Stomach (tissue), 9 donors: ENCODE results near the gene CC2D2B. TPM values are rescaled to one million over a fixed set of nuclear protein-coding genes. Genes with fewer than 3 reads are reported as not detected.

Experiments
- DNase-seq, 2 donors: peaks; one replicate each; pipeline versions ENCODE4 v3.0.0 to v3.0.0-alpha.2; 2013 to 2019
- H3K27ac ChIP-seq, 5 donors: fragments of 200-600 bp in 4 of 5; sonication (generic) in 4 of 5; one replicate each; pipeline ENCODE4 v1.5.1; 2013 to 2019; ENCODE audit warnings: mild to moderate bottlenecking in 1 of 5, moderate library complexity in 1 of 5
- H3K27me3 ChIP-seq, 3 donors: fragments of 200-600 bp; sonication (generic); one replicate each; pipeline ENCODE4 v1.5.1; 2017 to 2019; ENCODE audit warnings: mixed run types in 1 of 3
- H3K36me3 ChIP-seq, 4 donors: fragments of 200-600 bp; sonication (generic); 1 replicate in 3 of 4; 2 replicates in 1 of 4; pipeline ENCODE4 v1.5.1; 2016 to 2019
- H3K4me1 ChIP-seq, 4 donors: fragments of 200-600 bp; sonication (generic); one replicate each; pipeline ENCODE4 v1.5.1; 2016 to 2019
- H3K4me3 ChIP-seq, 4 donors: fragments of 200-600 bp; sonication (generic) in 3 of 4; one replicate each; pipeline ENCODE4 v1.5.1; 2016 to 2019; ENCODE audit warnings: mild to moderate bottlenecking in 1 of 4
- H3K9me3 ChIP-seq, 4 donors: fragments of 200-600 bp; sonication (generic); one replicate each; pipeline ENCODE4 v1.5.1; 2016 to 2019
- CTCF ChIP-seq, 7 experiments: fragments of 450-650 bp in 4 of 7; fragments of 200-600 bp in 3 of 7; sonication (generic) in 3 of 7; IDR thresholded peaks; one replicate each; pipeline ENCODE4 v1.5.1; 2016 to 2019; ENCODE audit warnings: antibody characterized with exemption in 7 of 7, control low read depth in 2 of 7, mild to moderate bottlenecking in 1 of 7
- EP300 ChIP-seq: sonication (generic); formaldehyde crosslinking; IDR thresholded peaks from one replicate; pipeline ENCODE4 v1.6.1; 2017; ENCODE audit warnings: antibody characterized with exemption
- POLR2A ChIP-seq, 4 donors: fragments of 450-650 bp; IDR thresholded peaks; one replicate each; pipeline ENCODE4 v1.6.1; 2016; ENCODE audit warnings: antibody characterized with exemption in 4 of 4, control low read depth in 2 of 4, mild to moderate bottlenecking in 1 of 4, moderate library complexity in 1 of 4
- POLR2AphosphoS5 ChIP-seq, 3 donors: sonication (generic); formaldehyde crosslinking; IDR thresholded peaks; one replicate each; pipeline ENCODE4 v1.6.1; 2016; ENCODE audit warnings: antibody characterized with exemption in 3 of 3
- WGBS, 5 donors: extraction: QIAGEN DNeasy Blood & Tissue Kit in 3 of 5; methylation state at CpG; one replicate each; pipeline versions ENCODE4 v1.1.5 to v1.1.7; 2013 to 2018; 5-methylcytosine and 5-hydroxymethylcytosine counted together
- intact Hi-C: fragments of 100-400 bp; cut with DNase I; formaldehyde crosslinking; loops from one replicate; pipeline ENCODE4 v1.15.1; 2023; ENCODE audit warnings: low total_unique reads
- polyA plus RNA-seq, 3 donors: library from polyadenylated mRNA; stranded (reverse); fragments of 200-250 nt; gene quantifications; one replicate each; pipeline ENCODE4 v1.2.3, GENCODE V29; 2013
- total RNA-seq, 5 donors: library from RNA; depleted of rRNA; stranded (reverse); fragments of >200 nt; gene quantifications; one replicate each; pipeline versions ENCODE4 v1.1.0 to v1.2.3, GENCODE V29; 2014 to 2016
- donor health status: healthy with polysubstance abuse.
- donor health status: Bipolar disorder and iron deficiency.
- donor health status: healthy.

CC2D2B gene
- total and polyA plus RNA-seq, 8 donors: 0.12 to 9.2 (median 1.2) TPM; not detected in 3

- DNase-seq: no peak
- no peaks in the 10 kb centered on the region for H3K4me1 ChIP-seq
- intact Hi-C loops: no loop called here
- H3K27me3 ChIP-seq: no peaks in the 10 kb centered on the region
- no peak overlapping the region for H3K4me3 ChIP-seq
- TF ChIP-seq POLR2AphosphoS5 (IDR thresholded peaks at IDR 0.05) (no peak), POLR2A (IDR thresholded peaks at IDR 0.05) (no peak), EP300 (no peak), CTCF (IDR thresholded peaks at IDR 0.05) (no peak)
- H3K36me3 ChIP-seq: no peaks in the 10 kb centered on the region
- WGBS, 5 donors: 60 to 79% (median 68%) methylated on average over 1 of the region's 1 CpG
- H3K9me3 ChIP-seq: no peaks in the 10 kb centered on the region
- no peak overlapping the region for H3K27ac ChIP-seq
Observed at GRCh38 chr10:95998255-95998784, 90.5 kb downstream of the CC2D2B start.

GRCh38 chr10:96013956-96014355 lies 106.2 kb downstream of the CC2D2B start:
- Histone ChIP-seq H3K27ac (no peak overlapping the region), H3K27me3 (no peaks in the 10 kb centered on the region), H3K4me3 (no peak overlapping the region), H3K4me1 (peaks cover 0 to 8% (median 5%) of the 10 kb centered on the region in 4 donors), H3K36me3 (no peaks in the 10 kb centered on the region), H3K9me3 (no peaks in the 10 kb centered on the region)
- WGBS, 5 donors: 88 to 93% (median 91%) methylated on average over 2 of the region's 2 CpGs
- intact Hi-C loops: no loop called here
- TF ChIP-seq CTCF (IDR thresholded peaks at IDR 0.05) (no peak), POLR2AphosphoS5 (IDR thresholded peaks at IDR 0.05) (no peak), EP300 (no peak), POLR2A (IDR thresholded peaks at IDR 0.05) (no peak)
- no peak for DNase-seq

- peaks cover 0 to 8% (median 5%) of the 10 kb centered on the region in 4 donors for H3K4me1 ChIP-seq
- no peak overlapping the region for H3K4me3 ChIP-seq
- no peak overlapping the region for H3K27ac ChIP-seq
- no peaks in the 10 kb centered on the region for H3K27me3 ChIP-seq
- intact Hi-C loops: no loop called here
- DNase-seq: no peak
- TF ChIP-seq POLR2A (IDR thresholded peaks at IDR 0.05): no peak
- no peak for TF ChIP-seq POLR2AphosphoS5 (IDR thresholded peaks at IDR 0.05)
- no peak for TF ChIP-seq CTCF (IDR thresholded peaks at IDR 0.05)
- TF ChIP-seq EP300: no peak
- 80 to 90% (median 88%) methylated on average over 2 of the region's 2 CpGs for WGBS, 5 donors
- H3K9me3 ChIP-seq: no peaks in the 10 kb centered on the region
- no peaks in the 10 kb centered on the region for H3K36me3 ChIP-seq
Observed at GRCh38 chr10:96014473-96015102, 106.8 kb downstream of the CC2D2B start.

- intact Hi-C loops: no loop called here
Observed at GRCh38 chr10:96017191-96017687, 109.5 kb downstream of the CC2D2B start.

More at GRCh38 chr10:96017191-96017687, 109.5 kb downstream of the CC2D2B start:
- Histone ChIP-seq H3K36me3 (no peaks in the 10 kb centered on the region), H3K4me1 (peaks cover 0 to 8% (median 5%) of the 10 kb centered on the region in 4 donors), H3K27ac (no peak overlapping the region), H3K9me3 (no peaks in the 10 kb centered on the region), H3K27me3 (no peaks in the 10 kb centered on the region), H3K4me3 (no peak overlapping the region)
- 14 to 19% (median 16%) methylated on average over 5 of the region's 5 CpGs for WGBS, 5 donors
- no peak for TF ChIP-seq EP300
- TF ChIP-seq CTCF (IDR thresholded peaks at IDR 0.05): peak in 5 of 7 experiments; percentile 55 to 71 (median 59)
- TF ChIP-seq POLR2A (IDR thresholded peaks at IDR 0.05): no peak
- peak in 1 of 3 donors; percentile 25 for TF ChIP-seq POLR2AphosphoS5 (IDR thresholded peaks at IDR 0.05)
- peak in 1 of 2 donors; percentile 88 for DNase-seq
